HT1080 (cell line): ENCODE results near the gene AKT3. TPM values are rescaled to one million over a fixed set of nuclear protein-coding genes. Genes with fewer than 3 reads are reported as not detected.
"Not testable (repeated sequence)": the region's sequence is repeated elsewhere in the genome, so short reads cannot be mapped to it uniquely, and the experiment has no call there.

Source experiments
- DNase-seq: peaks from one replicate; pipeline ENCODE4 v3.0.0-alpha.2; 2015; ENCODE audit warnings: low read depth
- total RNA-seq: library from RNA; depleted of rRNA; stranded (reverse); fragments of >200 nt; shearing (Covaris generic); gene quantifications from 2 replicates; pipeline ENCODE4 v1.2.3, GENCODE V29; 2014

The AKT3 gene
- total RNA-seq, 1 experiment from 2014 or later, result 15.4 TPM

GRCh38 chr1:243710467-243710866 is 139.6 kb downstream of the AKT3 start:
- DNase-seq, result no peak

DNA sequence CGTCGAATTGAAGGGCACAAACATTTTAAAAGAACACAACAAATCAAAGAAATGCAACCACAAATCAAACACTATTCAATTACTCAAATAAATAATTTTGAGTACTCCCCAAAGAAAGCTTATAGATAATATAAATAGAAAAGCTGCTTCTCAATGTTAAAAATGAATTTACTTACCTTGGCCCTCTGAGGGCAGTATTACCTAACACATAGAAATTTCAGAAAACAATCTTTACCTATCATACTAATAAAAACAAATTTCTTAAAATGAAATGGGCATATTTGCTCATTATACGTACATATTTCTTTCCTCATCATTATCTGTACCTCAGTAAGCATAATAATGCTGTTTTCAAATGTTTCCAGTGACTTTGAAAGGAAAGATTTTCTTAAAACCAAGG is 141.8 kb downstream of the AKT3 start:
- no peak for DNase-seq

DNA sequence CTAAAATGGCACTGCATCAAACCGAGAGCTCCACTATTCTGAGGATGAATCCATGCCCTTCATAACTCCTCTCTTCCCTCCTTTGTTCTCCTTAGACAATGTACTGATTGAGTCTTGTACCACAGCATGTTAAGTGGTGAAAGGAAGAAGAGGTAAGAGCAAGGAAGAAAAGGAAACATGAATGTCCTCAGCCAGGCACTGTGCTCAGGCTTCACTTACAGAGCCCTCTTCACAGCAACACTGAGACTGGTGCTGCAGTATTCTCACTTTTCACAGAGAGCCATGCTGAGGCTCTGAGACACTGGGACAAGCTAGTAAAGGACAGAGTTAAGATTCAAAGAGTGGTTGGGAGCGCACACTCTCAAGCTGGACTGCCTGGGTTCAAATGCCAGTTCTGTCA is 143.5 kb downstream of the AKT3 start:
- DNase-seq, result no peak

DNA sequence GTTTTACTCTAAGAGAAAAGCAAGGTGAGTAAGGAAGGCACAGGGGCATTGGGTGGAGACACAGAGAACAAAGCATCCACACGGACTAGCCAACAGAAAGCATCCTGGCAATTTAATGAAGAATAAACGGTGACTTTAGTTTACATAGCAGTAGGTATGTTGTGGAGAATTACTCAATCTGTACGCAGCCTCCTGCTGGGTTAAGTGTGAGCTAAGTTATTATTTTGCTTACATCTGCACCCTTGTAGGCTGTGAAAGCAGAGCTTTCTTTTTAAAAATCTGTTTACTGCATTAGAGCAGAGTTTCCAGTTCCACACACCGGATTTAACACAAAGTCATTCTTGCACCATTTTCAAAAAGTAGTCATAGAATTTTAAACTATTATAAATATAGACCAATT is 144.5 kb downstream of the AKT3 start:
- DNase-seq, result no peak

DNA sequence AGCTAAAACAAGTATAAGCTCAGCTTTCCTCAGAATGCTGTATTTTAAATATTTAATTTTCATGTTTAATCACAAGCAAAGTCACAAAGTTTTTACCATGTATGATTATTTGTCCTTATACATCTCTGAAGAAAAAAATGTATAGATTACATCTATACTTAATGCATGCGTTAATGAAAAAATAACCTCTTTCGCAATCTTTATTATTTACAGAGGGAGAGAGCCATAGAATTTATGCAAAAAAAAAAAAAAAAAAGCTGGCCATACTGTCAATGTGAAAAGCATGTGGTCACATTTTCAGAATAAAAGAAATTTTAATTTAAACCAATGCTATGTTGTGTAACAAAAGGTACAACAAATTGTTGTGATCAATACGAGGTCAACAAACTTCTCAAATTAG is 148.2 kb downstream of the AKT3 start:
- DNase-seq, result no peak

DNA sequence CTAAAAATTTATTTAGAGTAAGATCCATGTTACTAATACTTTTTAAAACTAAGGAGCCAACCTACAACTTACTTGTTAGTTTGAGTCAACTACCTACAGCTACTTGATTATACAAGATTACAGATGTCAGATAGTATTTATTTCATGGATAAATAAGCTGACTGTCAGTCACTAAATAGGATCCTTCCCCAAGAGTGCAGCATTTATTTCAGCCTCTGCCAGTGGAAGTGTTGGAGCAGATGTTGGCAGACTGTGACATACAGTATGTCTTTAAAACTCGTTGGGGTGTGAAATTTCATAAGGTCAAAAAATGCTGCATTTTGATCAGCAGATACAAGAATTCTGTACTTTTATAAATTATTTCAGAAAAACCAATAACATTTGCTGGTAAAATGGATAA is 156.2 kb downstream of the AKT3 start:
- no peak for DNase-seq

DNA sequence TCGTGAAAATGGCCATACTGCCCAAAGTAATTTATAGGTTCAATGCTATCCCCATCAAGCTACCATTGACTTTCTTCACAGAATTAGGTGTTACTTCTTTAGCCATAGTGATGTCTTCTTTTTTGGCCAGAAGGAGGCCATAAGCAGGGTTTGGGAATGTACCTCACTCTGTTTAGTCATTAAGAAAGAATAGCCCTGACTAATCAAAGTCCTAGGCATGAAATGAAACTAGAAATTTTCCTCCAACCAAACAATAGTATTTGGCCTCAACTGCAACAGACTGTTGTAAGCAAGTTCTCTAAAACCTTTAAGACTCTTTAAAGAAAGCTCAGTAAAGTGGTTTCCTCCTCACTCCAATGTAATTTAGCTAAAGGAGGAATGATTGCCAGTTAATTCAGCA is 163.9 kb downstream of the AKT3 start:
- no peak for DNase-seq

DNA sequence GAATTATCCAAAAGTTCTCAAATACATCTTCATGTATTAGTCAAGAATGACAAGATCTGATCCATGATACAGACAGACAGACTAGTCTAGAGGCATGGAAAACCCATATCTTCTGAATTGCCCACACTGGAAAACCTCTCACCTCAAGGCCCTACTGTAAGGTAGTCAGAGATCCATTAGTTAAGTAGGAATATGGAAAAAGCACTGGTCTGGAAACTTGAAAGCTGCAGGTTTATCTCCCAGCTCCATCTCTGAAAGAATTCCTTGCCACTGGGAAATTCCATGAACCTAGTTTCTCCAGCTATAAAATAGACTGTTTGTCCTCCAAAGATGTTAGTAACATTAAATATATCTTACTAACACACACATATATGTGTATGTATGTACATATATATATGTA is 169.2 kb downstream of the AKT3 start:
- DNase-seq, result no peak

DNA sequence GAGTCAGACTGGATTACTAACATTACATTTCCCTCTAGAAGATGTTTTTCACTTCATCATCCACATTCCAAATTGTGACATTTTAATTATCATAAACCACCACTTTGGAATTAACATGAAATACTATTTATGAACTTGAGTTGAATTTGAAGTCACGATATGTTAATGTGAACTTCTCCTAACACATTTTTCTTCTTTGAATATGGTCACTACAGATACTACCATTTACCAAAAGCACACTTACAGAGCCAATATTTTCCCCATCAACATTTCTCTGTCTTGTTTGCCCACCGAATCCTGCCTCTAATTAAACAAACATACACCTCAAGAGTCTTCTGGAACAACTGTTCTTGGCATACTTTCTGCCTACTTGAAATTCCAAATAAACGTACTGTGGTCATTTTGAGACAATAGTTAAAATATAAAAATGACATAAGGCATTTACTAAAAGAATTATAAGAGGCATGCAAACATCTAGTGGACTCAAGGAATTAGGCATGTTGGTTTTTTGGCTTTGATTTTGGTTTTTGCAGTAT is 177.4 kb downstream of the AKT3 start:
- no peak for DNase-seq

- DNase-seq, result no peak
Measured at GRCh38 chr1:243667591-243667990, 182.5 kb downstream of the AKT3 start.

GRCh38 chr1:243667133-243667532 is 182.9 kb downstream of the AKT3 start:
- no peak for DNase-seq

DNA sequence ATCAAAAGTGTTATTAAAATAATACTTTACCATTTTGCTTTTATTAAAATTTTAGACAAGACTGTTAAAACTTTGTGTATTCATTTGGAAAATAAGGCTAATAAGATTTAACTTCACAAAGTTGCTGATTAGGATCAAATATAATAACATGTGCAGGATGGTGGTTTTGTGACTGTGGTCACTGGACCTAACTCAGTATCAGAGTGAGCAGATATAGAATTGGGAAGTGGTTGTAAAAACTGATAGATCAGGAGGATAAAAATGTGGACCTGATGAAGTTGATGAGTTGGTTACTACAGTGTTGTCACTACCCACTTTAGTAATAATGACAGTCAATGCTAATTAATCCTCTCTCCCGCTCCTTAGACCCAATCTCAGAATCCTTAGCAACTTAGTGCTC is 186.4 kb downstream of the AKT3 start:
- no peak for DNase-seq

DNA sequence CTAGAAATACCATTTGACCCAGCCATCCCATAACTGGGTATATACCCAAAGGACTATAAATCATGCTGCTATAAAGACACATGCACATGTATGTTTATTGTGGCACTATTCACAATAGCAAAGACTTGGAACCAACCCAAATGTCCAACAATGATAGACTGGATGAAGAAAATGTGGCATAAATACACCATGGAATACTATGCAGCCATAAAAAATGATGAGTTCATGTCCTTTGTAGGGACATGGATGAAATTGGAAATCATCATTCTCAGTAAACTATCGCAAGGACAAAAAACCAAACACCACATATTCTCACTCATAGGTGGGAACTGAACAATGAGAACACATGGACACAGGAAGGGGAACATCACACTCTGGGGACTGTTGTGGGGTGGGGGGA is 187.9 kb downstream of the AKT3 start:
- DNase-seq, result not testable (repeated sequence)

- no peak for DNase-seq
Measured at GRCh38 chr1:243658594-243659105, 191.4 kb downstream of the AKT3 start.

GRCh38 chr1:243657793-243658192 is 192.2 kb downstream of the AKT3 start:
- DNase-seq, result no peak

DNA sequence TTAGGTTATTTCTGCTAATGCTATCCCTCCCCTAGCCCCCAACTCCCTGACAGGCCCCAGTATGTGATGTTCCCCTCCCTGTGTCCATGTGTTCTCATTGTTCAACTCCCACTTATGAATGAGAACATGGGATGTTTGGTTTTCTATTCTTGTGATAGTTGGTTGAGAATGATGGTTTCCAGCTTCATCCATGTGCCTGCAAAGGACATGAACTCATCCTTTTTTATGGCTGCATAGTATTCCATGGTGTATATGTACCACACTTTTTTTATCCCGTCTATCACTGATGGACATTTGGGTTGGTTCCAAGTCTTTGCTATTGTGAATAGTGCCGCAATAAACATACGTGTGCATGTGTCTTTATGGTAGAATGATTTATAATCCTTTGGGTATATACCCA is 200.5 kb downstream of the AKT3 start:
- not testable (repeated sequence) for DNase-seq

DNA sequence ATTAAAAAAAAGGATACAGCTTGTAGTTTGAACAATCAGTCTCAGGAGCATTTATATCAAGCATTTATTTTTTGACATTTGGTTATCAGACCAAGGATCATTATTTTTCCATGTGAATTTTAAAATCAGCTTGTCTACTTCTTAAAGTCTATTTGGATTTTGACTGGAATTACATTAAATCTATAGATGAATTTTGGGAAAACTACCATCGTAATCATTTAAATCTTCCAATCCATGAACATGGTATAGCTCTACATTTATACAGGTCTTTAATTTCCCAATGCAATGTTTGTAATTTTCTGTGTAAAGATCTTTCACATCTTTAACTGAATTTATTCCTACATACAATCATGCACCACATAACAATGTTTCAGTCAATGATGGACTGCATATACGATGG is 203.2 kb downstream of the AKT3 start:
- no peak for DNase-seq

DNA sequence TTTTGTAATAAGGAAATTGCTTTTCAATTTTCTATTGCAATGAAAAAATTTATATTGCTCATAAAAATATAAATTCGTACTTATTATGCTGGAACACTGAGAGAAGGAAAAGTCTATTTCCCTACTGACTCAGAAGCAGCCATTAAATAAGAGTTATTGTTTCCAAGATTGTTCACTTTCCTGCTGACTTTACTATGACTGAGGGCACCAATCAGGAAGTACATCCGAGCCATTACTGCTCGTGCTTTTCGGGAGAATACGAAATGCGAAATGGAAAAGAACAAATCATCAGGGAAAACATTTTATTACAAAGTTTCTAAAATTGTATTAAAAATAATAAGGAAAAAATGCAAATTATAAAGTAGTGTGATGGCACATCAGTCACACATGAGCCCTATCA is 204.8 kb downstream of the AKT3 start:
- no peak for DNase-seq

DNA sequence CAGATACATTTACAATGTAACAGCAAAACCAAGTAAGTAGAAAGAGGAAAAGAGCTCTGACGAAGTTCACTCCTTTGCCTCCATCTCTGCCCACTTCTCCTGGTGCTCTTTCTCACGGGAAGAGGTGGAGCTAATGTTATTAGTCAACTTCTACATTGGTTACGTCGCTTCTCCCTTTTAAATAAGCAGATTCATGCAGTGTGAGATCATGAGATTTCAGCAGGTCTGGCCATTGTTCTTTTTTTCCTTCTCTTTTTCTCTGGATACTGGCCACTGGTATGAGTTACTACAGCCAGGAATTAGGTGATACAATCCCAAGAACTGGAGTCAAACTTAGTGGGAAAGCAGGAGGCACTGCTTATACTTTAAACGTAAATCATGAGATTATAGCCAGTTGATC is 207.1 kb downstream of the AKT3 start:
- peak; percentile 42 for DNase-seq

GRCh38 chr1:243639027-243639658 is 210.9 kb downstream of the AKT3 start:
- no peak for DNase-seq

GRCh38 chr1:243638186-243638585 is 211.9 kb downstream of the AKT3 start:
- DNase-seq, result no peak

GRCh38 chr1:243628476-243628907 is 221.6 kb downstream of the AKT3 start:
- DNase-seq, result peak; percentile 20

- DNase-seq, result peak; percentile 49
Measured at GRCh38 chr1:243623841-243624240, 226.2 kb downstream of the AKT3 start.
